GM12872 (cell line): Measurements from ENCODE around the gene LMBRD1.

Source experiments
- CTCF ChIP-seq: IDR thresholded peaks from 3 replicates; pipeline ENCODE4 v1.5.1; 2011; ENCODE audit warnings: low read depth, mild to moderate bottlenecking, low read length, moderate library complexity; ENCODE audit not compliant: insufficient read depth

LMBRD1 gene

DNA sequence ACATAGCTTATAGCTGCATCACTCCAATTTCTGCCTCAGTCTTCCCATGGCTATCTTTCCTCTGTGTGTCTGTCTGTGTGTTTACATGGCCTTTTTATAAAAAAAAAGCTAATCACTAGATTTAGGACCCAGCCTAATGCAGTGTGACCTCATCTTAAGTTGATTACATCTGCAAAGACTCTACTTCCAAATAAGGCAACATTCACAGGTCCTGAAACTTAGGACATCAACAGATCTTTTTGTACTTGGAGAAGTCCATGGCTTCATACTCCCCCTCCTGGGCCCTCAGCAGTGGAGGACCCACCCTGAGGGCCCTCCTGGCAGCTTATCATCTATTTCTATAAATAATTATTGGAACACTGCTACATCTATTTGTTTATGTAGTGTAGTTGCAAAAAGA lies 146.1 kb downstream of the LMBRD1 start:
- TF ChIP-seq CTCF: no peak

- no peak for TF ChIP-seq CTCF
Measured at GRCh38 chr6:69647726-69648125, 149.1 kb downstream of the LMBRD1 start.

- TF ChIP-seq CTCF: no peak
Measured at GRCh38 chr6:69643688-69644087, 153.1 kb downstream of the LMBRD1 start.

DNA sequence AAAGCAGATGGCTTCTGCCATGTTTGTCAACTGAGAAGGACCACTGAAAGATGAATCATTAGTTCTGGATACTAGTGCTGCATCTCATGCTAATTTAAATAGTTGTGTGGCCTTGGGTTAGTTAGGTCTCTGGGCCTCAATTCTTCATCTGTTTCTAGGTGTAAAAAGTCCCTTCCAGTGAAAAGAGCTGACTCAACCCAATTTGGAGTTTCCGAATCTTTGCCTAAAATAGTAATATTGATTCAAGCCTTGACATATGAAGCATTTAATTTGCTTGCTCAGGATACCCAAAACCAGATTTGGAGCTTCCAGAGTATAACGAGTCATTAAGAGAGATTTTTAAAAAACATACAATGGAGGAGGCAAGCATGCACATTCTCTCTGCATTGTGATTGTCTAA lies 163.9 kb downstream of the LMBRD1 start:
- no peak for TF ChIP-seq CTCF

DNA sequence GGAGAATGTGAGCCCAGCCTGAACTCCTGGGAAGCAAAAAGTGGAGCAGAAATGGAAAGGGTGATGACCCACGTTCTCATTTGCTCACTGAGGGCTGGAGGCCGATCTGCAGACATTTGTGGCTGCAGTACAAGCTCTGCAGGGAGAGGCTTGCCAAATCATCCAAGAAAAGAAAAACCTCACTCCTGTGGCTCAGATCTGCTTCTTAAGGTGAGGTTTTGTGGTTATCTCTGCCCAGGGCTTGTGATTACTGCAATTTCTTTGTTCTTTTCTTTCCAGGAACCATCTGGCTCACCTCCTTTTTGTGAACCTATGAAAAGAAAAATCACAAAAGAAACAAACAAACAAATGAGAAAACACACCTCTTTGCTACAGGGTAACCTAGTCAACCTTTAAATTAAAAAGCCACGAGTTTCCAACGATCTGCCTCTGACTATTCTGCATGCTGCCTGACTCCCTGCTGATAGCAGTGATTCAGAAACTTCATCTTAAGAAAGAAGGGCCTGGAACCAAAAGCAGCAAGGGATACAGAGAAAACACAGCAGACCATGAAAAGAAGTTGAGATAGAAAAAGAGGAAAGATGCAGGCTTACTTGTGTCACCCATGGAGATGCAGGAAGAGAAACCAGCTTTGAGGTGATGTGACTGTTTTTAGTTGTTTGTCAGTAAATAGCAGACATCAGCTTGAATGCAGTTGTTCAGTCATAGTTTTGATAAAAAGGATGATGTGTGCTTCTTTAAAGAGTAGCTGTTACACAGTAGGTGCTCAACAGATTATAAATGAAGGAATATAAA lies 165.1 kb downstream of the LMBRD1 start:
- TF ChIP-seq CTCF: no peak

DNA sequence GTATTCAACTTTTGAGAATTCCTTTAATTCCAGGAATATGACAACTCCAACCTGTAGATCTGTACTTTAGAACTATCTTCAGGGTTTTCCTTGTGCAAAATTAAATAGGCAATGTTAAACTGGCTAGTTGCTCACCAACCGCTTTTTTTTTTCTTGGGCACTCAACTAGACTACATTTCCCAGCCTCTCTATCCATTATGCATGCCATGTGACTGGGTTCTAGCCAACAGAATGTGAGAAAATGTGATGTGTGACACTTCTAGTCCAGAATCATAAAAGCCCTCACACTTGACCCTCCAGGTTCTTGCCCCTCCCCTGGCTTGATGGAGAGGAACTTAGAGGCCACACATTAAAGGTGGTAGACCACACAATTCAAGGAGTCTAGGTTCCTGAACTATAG lies 166.0 kb downstream of the LMBRD1 start:
- TF ChIP-seq CTCF: no peak

- no peak for TF ChIP-seq CTCF
Measured at GRCh38 chr6:69627625-69628024, 169.2 kb downstream of the LMBRD1 start.
